Upper lobe of right lung (tissue), 1 donor: ENCODE results near the gene CSTB. TPM values are rescaled to one million over a fixed set of nuclear protein-coding genes. Genes with fewer than 3 reads are reported as not detected.
A peak's percentile ranks its signal among the peaks of the same experiment; 100 is the strongest.

Experiments used
- ATAC-seq: fragments of 200-7000 bp; cut with Tn5 transposase; one replicate; pipeline ENCODE4 v1.9.1; 2020; ENCODE audit warnings: mild to moderate bottlenecking, moderate library complexity
- DNase-seq: peaks from one replicate; pipeline ENCODE4 v3.0.0-alpha.2; 2020
- H3K27ac ChIP-seq: fragments of 200-600 bp; one replicate; pipeline ENCODE4 v1.8.0; 2022
- H3K27me3 ChIP-seq: fragments of 200-600 bp; one replicate; pipeline ENCODE4 v1.8.0; 2022; ENCODE audit warnings: mild to moderate bottlenecking
- H3K36me3 ChIP-seq: fragments of 200-600 bp; one replicate; pipeline ENCODE4 v1.8.0; 2022
- H3K4me1 ChIP-seq: fragments of 200-600 bp; one replicate; pipeline ENCODE4 v1.8.0; 2022
- H3K4me3 ChIP-seq: fragments of 200-600 bp; one replicate; pipeline ENCODE4 v1.8.0; 2022; ENCODE audit warnings: mild to moderate bottlenecking
- H3K9me3 ChIP-seq: fragments of 200-600 bp; one replicate; pipeline ENCODE4 v1.8.0; 2022
- intact Hi-C: fragments of 100-400 bp; cut with DNase I; formaldehyde crosslinking; loops from one replicate; pipeline ENCODE4 v1.11.0; 2022
- total RNA-seq: library from RNA; stranded (reverse); fragmentation: NEBNext Ultra II Directional; extraction: Animal tissue kit (Norgen Biotek cat#: 25700); gene quantifications from one replicate; pipeline ENCODE4 v1.2.1, GENCODE V29; 2021
- TF ChIP-seq, protein P1 (sequence below): fragments of 200-600 bp; IDR thresholded peaks from one replicate; pipeline ENCODE4 v1.8.0; 2022; ENCODE audit warnings: antibody characterized with exemption
- donor health status: DM: no; HTN: yes; CAD: no; lungs with severe emphysema.

The CSTB gene
- total RNA-seq, 1 donor from 2014 or later = 148 TPM

- no peaks in the 10 kb centered on the region for H3K9me3 ChIP-seq
- TF ChIP-seq, protein P1, sequence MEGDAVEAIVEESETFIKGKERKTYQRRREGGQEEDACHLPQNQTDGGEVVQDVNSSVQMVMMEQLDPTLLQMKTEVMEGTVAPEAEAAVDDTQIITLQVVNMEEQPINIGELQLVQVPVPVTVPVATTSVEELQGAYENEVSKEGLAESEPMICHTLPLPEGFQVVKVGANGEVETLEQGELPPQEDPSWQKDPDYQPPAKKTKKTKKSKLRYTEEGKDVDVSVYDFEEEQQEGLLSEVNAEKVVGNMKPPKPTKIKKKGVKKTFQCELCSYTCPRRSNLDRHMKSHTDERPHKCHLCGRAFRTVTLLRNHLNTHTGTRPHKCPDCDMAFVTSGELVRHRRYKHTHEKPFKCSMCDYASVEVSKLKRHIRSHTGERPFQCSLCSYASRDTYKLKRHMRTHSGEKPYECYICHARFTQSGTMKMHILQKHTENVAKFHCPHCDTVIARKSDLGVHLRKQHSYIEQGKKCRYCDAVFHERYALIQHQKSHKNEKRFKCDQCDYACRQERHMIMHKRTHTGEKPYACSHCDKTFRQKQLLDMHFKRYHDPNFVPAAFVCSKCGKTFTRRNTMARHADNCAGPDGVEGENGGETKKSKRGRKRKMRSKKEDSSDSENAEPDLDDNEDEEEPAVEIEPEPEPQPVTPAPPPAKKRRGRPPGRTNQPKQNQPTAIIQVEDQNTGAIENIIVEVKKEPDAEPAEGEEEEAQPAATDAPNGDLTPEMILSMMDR = no peak
- peak; percentile 10 for ATAC-seq
- H3K36me3 ChIP-seq = no peaks in the 10 kb centered on the region
- H3K27ac ChIP-seq = peak overlapping the region; percentile 73
- H3K4me3 ChIP-seq = no peak overlapping the region
- H3K4me1 ChIP-seq = no peaks in the 10 kb centered on the region
- DNase-seq = no peak
- intact Hi-C loops = no loop called here
- H3K27me3 ChIP-seq = no peaks in the 10 kb centered on the region
These were observed 6.5 kb upstream of the CSTB start for GRCh38 chr21:43782431-43783097.

- H3K36me3 ChIP-seq = no peaks in the 10 kb centered on the region
- H3K9me3 ChIP-seq = no peaks in the 10 kb centered on the region
- TF ChIP-seq, protein P1 = no peak
- peak overlapping the region; percentile 73 for H3K27ac ChIP-seq
- H3K4me3 ChIP-seq = no peak overlapping the region
- intact Hi-C loops = no loop called here
- no peaks in the 10 kb centered on the region for H3K4me1 ChIP-seq
- ATAC-seq = no peak
- no peaks in the 10 kb centered on the region for H3K27me3 ChIP-seq
- no peak for DNase-seq
These were observed 5.7 kb upstream of the CSTB start for GRCh38 chr21:43781846-43782245.

DNA sequence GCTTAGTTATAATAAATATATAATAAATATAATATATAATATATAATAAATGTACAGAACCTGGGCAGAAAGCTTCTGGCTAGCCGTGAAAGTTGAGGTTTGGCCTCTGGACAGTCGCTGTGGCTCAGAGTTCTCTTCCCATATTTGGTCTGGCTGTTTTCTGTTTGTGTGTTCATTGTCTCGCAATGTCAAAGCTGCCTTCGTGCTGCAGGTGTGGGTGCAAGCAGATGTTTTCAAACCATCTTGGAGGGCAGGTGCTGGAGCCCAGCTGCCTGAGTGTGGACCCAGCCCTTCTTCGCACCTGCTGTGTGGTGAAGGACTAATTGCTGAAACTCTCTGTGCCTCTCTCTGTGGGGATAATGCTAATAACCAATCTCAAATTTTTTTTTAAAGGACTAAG lies 3.6 kb upstream of the CSTB start:
- ATAC-seq (no peak), DNase-seq (no peak)
- TF ChIP-seq, protein P1 = no peak
- no peak overlapping the region for H3K27ac ChIP-seq
- intact Hi-C loops = no loop called here
- no peaks in the 10 kb centered on the region for H3K36me3 ChIP-seq
- H3K9me3 ChIP-seq = no peaks in the 10 kb centered on the region
- peaks cover 7% of the 10 kb centered on the region for H3K4me1 ChIP-seq
- no peaks in the 10 kb centered on the region for H3K27me3 ChIP-seq
- no peak overlapping the region for H3K4me3 ChIP-seq

GRCh38 chr21:43778469-43779335 lies 2.6 kb upstream of the CSTB start:
- ATAC-seq = peak; percentile 32

GRCh38 chr21:43777953-43778352 lies 1.8 kb upstream of the CSTB start:
- Histone ChIP-seq H3K4me1 (peaks cover 11% of the 10 kb centered on the region), H3K36me3 (peaks cover 17% of the 10 kb centered on the region), H3K9me3 (no peaks in the 10 kb centered on the region), H3K4me3 (no peak overlapping the region), H3K27me3 (no peaks in the 10 kb centered on the region), H3K27ac (no peak overlapping the region)
- TF ChIP-seq, protein P1 = no peak
- DNase-seq = no peak
- no peak for ATAC-seq
- intact Hi-C loops = no loop called here

More at GRCh38 chr21:43778469-43779335, 2.6 kb upstream of the CSTB start:
- Histone ChIP-seq H3K4me3 (no peak overlapping the region), H3K4me1 (peaks cover 11% of the 10 kb centered on the region), H3K27me3 (no peaks in the 10 kb centered on the region), H3K36me3 (peaks cover 9% of the 10 kb centered on the region), H3K27ac (peak overlapping the region; percentile 36), H3K9me3 (no peaks in the 10 kb centered on the region)
- TF ChIP-seq, protein P1 = no peak
- DNase-seq = no peak
- intact Hi-C loops = no loop called here
